GM12878 (cell line): ENCODE data around the gene FKBP2. TPM values are rescaled to one million over a fixed set of nuclear protein-coding genes. Genes with fewer than 3 reads are reported as not detected.
A peak's percentile ranks its signal among the peaks of the same experiment; 100 is the strongest.

Experiments
- ATAC-seq: fragments of 200-7000 bp; cut with Tn5 transposase; 3 replicates; pipeline ENCODE4 v1.9.1; 2020; ENCODE audit warnings: mild to moderate bottlenecking, moderate library complexity
- BruUV-seq: library from RNA; stranded (reverse); fragments of 400-500 nt; replicated peaks from 2 replicates; lab custom pipeline; 2021; lab: Mats Ljungman, UMichigan
- CTCF ChIA-PET: fragments of 300-600 bp; sonication (Branson Sonifier 250); formaldehyde crosslinking; extraction: SDS; loops from one replicate; lab custom pipeline; 2021; ENCODE audit warnings: inconsistent platforms; lab: Yijun Ruan, JAX
- POLR2A ChIA-PET: fragments of 350-600 bp; formaldehyde crosslinking; extraction: SDS; loops from one replicate; lab custom pipeline; 2021; ENCODE audit warnings: inconsistent platforms; lab: Charles Lee
- RAD21 ChIA-PET: fragments of 300-600 bp; sonication (Branson Sonifier 250); formaldehyde crosslinking; loops from one replicate; lab custom pipeline; 2023; ENCODE audit warnings: antibody characterized with exemption; ENCODE audit not compliant: unreplicated experiment; lab: Charles Lee
- SMC1A ChIA-PET: fragments of 300-600 bp; sonication (Branson Sonifier 250); formaldehyde crosslinking; loops from one replicate; lab custom pipeline; 2023; ENCODE audit not compliant: unreplicated experiment, uncharacterized antibody; lab: Charles Lee
- DNase-seq: peaks from one replicate; pipeline ENCODE4 v3.0.0-alpha.2; 2011; ENCODE audit warnings: low read depth, low spot score
- FAIRE-seq: peaks from 3 replicates; lab custom pipeline; 2011; peaks lifted over from hg19 to GRCh38; lab: Jason Lieb, UNC
- H2AFZ ChIP-seq: 2 replicates; pipeline ENCODE4 v1.6.0; 2011; ENCODE audit warnings: low read depth, low read length, control low read depth; ENCODE audit not compliant: control insufficient read depth
- H3K27ac ChIP-seq: 2 replicates; pipeline ENCODE4 v1.5.1; 2011; ENCODE audit warnings: control low read depth; ENCODE audit not compliant: control insufficient read depth, insufficient read depth
- H3K27me3 ChIP-seq, 2 experiments: replicated peaks in 1 of 2; 2 replicates each; pipeline versions ENCODE4 v1.6.0 to v1.6.1; 2011; ENCODE audit warnings: low read length in 1 of 2; ENCODE audit not compliant: control insufficient read depth in 2 of 2, insufficient read depth in 2 of 2
- H3K36me3 ChIP-seq, 2 experiments: 2 replicates each; pipeline ENCODE4 v1.5.1; 2011; ENCODE audit warnings: low read length in 1 of 2; ENCODE audit not compliant: control insufficient read depth in 2 of 2, insufficient read depth in 2 of 2
- H3K4me1 ChIP-seq: 2 replicates; pipeline ENCODE4 v1.6.1; 2011; ENCODE audit warnings: mild to moderate bottlenecking, low read length, moderate library complexity, mixed read lengths; ENCODE audit not compliant: control insufficient read depth, insufficient read depth
- H3K4me2 ChIP-seq: 2 replicates; pipeline ENCODE4 v1.6.0; 2011; ENCODE audit warnings: control low read depth; ENCODE audit not compliant: control insufficient read depth, insufficient read depth
- H3K4me3 ChIP-seq: fragments of 200-600 bp; sonication (generic); 2 replicates; pipeline ENCODE4 v1.5.1; 2016
- H3K79me2 ChIP-seq: 2 replicates; pipeline ENCODE4 v1.6.0; 2011; ENCODE audit warnings: low read length; ENCODE audit not compliant: control insufficient read depth, insufficient read depth
- H3K9ac ChIP-seq: 2 replicates; pipeline ENCODE4 v1.8.0; 2011; ENCODE audit warnings: low read length, control low read depth, mixed read lengths; ENCODE audit not compliant: control insufficient read depth, insufficient read depth
- H3K9me3 ChIP-seq: replicated peaks from 3 replicates; pipeline ENCODE4 v1.5.1; 2011; ENCODE audit warnings: mild to moderate bottlenecking, low read length; ENCODE audit not compliant: control insufficient read depth, insufficient read depth
- H4K20me1 ChIP-seq: 2 replicates; pipeline ENCODE4 v1.6.0; 2011; ENCODE audit not compliant: control insufficient read depth, insufficient read depth
- DPF2 ChIP-seq: fragments of 450-650 bp; IDR thresholded peaks from 2 replicates; pipeline ENCODE4 v1.6.1; 2017; ENCODE audit warnings: mild to moderate bottlenecking
- RUNX3 ChIP-seq: IDR thresholded peaks from 2 replicates; pipeline ENCODE4 v1.6.1; 2012; ENCODE audit warnings: low read length, inconsistent platforms
- WGBS: methylation state at CpG from one replicate; pipeline ENCODE4 v1.1.6; 2016; ENCODE audit warnings: low lambda C conversion rate; ENCODE audit not compliant: insufficient replicate concordance, insufficient coverage; ENCODE audit errors: missing lambda C conversion rate; 5-methylcytosine and 5-hydroxymethylcytosine counted together
- in situ Hi-C: fragments of 300-500 bp; cut with MboI; formaldehyde crosslinking; loops from 9 replicates; pipeline ENCODE4 v1.14.3; 2018; ENCODE audit warnings: mixed read lengths
- intact Hi-C: fragments of 100-400 bp; cut with micrococcal nuclease; formaldehyde crosslinking; loops from one replicate; pipeline ENCODE4 v1.14.2; 2022; ENCODE audit not compliant: unreplicated experiment
- polyA plus RNA-seq, 11 experiments: library from polyadenylated mRNA; depleted of rRNA in 4 of 11; unstranded in 6 of 11; stranded (reverse) in 5 of 11; fragments of >200 nt; fragmentation: Nextera tagmentation in 4 of 11; fragmentation: Illumina TruSeq in 1 of 11; extraction: Ambion mirVana in 4 of 11; extraction: Trizol in 1 of 11; gene quantifications; 1 replicate in 1 of 11; 2 replicates in 10 of 11; pipeline versions ENCODE4 v1.2.1 to v1.2.3, GENCODE V29; 2011 to 2016; ENCODE audit warnings: inconsistent platforms in 2 of 11, missing spikeins in 2 of 11, low read depth in 1 of 11
- total RNA-seq, 4 experiments: library from RNA; depleted of rRNA in 3 of 4; stranded (reverse); fragments of >200 nt in 3 of 4; fragmentation: Illumina TruSeq in 1 of 4; extraction: Trizol in 1 of 4; gene quantifications; 2 replicates each; pipeline versions ENCODE4 v1.2.1 to v1.2.3, GENCODE V29; 2013 to 2021
- TF ChIP-seq, protein P1 (sequence below): fragments of 450-650 bp; IDR thresholded peaks from 2 replicates; pipeline ENCODE4 v1.6.1; 2017; ENCODE audit warnings: mild to moderate bottlenecking, moderate library complexity
- TF ChIP-seq, protein P2 (sequence below): fragments of 450-650 bp; IDR thresholded peaks from 2 replicates; pipeline ENCODE4 v1.6.1; 2016; ENCODE audit warnings: mild to moderate bottlenecking, moderate library complexity, borderline replicate concordance

FKBP2 gene
- total and polyA plus RNA-seq, 10 of the 15 experiments (the other 5 are each of a cell fraction or from before 2014, with no cell fraction given): 1.8 to 99.7 (median 39.5) TPM

DNA sequence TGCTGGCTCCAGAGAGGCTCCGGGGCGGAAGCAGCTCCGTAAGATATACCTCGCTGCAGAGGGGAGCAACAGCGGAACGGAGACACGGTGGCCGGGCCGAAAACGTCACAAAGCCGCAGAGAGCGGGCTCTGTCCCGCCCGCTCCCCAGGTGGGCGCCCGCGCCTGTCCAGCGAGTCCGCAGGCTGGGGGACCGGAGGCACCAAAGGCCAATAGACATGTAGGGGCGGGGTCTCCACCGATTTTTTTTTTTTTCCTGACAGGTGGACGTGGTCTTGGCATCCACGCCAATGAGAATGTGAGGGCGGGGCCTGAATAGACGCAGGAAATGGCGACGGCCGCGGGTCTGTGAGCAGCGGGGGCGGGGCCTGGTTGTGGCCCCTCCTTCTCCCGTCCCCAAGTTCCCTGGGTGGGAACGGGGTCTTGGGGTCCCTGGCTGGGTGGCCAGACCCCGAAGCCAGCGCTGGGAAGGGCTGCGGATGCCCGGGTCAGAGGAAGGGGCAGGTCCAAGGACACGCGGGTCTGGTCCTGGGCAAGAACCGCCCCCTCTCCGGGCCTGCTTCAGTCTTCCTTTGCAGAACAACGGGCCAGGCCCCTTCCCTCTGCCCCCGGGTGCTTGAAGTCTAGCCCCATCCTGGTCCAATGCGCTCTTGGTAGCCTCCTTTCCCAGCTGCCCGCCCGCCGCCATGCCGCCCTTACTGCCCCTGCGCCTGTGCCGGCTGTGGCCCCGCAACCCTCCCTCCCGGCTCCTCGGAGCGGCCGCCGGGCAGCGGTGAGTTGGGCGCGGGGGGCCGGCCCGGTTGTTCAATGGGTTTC is 10.5 kb upstream of the FKBP2 start, which contains the start of gene DNAJC4 (continued):
- TF ChIP-seq, protein P1, sequence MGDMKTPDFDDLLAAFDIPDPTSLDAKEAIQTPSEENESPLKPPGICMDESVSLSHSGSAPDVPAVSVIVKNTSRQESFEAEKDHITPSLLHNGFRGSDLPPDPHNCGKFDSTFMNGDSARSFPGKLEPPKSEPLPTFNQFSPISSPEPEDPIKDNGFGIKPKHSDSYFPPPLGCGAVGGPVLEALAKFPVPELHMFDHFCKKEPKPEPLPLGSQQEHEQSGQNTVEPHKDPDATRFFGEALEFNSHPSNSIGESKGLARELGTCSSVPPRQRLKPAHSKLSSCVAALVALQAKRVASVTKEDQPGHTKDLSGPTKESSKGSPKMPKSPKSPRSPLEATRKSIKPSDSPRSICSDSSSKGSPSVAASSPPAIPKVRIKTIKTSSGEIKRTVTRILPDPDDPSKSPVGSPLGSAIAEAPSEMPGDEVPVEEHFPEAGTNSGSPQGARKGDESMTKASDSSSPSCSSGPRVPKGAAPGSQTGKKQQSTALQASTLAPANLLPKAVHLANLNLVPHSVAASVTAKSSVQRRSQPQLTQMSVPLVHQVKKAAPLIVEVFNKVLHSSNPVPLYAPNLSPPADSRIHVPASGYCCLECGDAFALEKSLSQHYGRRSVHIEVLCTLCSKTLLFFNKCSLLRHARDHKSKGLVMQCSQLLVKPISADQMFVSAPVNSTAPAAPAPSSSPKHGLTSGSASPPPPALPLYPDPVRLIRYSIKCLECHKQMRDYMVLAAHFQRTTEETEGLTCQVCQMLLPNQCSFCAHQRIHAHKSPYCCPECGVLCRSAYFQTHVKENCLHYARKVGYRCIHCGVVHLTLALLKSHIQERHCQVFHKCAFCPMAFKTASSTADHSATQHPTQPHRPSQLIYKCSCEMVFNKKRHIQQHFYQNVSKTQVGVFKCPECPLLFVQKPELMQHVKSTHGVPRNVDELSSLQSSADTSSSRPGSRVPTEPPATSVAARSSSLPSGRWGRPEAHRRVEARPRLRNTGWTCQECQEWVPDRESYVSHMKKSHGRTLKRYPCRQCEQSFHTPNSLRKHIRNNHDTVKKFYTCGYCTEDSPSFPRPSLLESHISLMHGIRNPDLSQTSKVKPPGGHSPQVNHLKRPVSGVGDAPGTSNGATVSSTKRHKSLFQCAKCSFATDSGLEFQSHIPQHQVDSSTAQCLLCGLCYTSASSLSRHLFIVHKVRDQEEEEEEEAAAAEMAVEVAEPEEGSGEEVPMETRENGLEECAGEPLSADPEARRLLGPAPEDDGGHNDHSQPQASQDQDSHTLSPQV: no peak
- TF ChIP-seq, all 136 proteins: peak for 30

DNA sequence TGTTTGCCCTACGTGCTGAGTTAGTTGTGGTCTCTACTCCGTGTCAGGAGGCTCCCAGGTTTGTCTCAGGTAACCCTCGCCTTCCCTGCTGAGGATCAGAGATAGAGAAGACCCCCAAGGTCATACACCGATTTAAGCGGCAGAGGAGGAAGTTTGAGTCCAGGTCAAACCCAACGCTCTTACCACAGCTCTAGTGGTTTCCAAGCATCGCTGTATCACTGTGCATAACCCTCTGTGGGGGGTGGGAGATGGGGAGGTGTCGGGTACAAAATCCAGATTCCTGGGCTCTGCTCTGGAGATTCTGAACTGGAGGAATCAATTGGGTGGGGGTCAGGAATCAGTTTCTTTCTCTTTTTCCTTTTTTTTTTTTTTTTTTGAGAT is 9.9 kb upstream of the FKBP2 start:
- SMC1A ChIA-PET: no interaction called here
- DNase-seq (no peak), ATAC-seq (no peak), FAIRE-seq (no peak)
- CTCF ChIA-PET: interaction anchor here (1.2 kb wide), 1 partner anchor 24 kb away, joined by 8 read pairs; the partner anchor contains the start of gene FERMT3
- Histone ChIP-seq H3K36me3 (no peaks in the 10 kb centered on the region), H3K4me3 (peak overlapping the region; percentile 95), H3K4me1 (peaks cover 40% of the 10 kb centered on the region), H3K9ac (peak overlapping the region; percentile 79), H3K27ac (peak overlapping the region; percentile 86), H3K79me2 (peaks cover 35% of the 10 kb centered on the region), H4K20me1 (no peaks in the 10 kb centered on the region), H2AFZ (peak overlapping the region; percentile 94)
- intact Hi-C loops (no loop called here), in situ Hi-C loops (loop anchor here (25.0 kb wide), 1 partner anchor 1631 kb away; the partner anchor contains the start of genes CFL1, EFEMP2 and MUS81)
- BruUV-seq: no TSS peak
- RAD21 ChIA-PET: no interaction called here
- WGBS: 0% methylated on average over 8 of the region's 8 CpGs
- POLR2A ChIA-PET: interaction anchor here (0.6 to 9.7 kb wide), 6 partner anchors 13 to 255 kb away, joined by 4 to 77 read pairs (median 9); partner anchors contain the start of genes FERMT3, FKBP2 and PPP1R14B
- TF ChIP-seq, protein P2, sequence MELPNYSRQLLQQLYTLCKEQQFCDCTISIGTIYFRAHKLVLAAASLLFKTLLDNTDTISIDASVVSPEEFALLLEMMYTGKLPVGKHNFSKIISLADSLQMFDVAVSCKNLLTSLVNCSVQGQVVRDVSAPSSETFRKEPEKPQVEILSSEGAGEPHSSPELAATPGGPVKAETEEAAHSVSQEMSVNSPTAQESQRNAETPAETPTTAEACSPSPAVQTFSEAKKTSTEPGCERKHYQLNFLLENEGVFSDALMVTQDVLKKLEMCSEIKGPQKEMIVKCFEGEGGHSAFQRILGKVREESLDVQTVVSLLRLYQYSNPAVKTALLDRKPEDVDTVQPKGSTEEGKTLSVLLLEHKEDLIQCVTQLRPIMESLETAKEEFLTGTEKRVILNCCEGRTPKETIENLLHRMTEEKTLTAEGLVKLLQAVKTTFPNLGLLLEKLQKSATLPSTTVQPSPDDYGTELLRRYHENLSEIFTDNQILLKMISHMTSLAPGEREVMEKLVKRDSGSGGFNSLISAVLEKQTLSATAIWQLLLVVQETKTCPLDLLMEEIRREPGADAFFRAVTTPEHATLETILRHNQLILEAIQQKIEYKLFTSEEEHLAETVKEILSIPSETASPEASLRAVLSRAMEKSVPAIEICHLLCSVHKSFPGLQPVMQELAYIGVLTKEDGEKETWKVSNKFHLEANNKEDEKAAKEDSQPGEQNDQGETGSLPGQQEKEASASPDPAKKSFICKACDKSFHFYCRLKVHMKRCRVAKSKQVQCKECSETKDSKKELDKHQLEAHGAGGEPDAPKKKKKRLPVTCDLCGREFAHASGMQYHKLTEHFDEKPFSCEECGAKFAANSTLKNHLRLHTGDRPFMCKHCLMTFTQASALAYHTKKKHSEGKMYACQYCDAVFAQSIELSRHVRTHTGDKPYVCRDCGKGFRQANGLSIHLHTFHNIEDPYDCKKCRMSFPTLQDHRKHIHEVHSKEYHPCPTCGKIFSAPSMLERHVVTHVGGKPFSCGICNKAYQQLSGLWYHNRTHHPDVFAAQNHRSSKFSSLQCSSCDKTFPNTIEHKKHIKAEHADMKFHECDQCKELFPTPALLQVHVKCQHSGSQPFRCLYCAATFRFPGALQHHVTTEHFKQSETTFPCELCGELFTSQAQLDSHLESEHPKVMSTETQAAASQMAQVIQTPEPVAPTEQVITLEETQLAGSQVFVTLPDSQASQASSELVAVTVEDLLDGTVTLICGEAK: no peak
- TF ChIP-seq DPF2: no peak
- TF ChIP-seq RUNX3: peak; percentile 56
- TF ChIP-seq, all 136 proteins: peak for 1
- no peaks in the 10 kb centered on the region for H3K27me3 ChIP-seq
- H3K4me2 ChIP-seq: peak overlapping the region; percentile 98
- no peaks in the 10 kb centered on the region for H3K9me3 ChIP-seq
